ENCODE results near the gene HOTAIR. TPM values are rescaled to one million over a fixed set of nuclear protein-coding genes. Genes with fewer than 3 reads are reported as not detected.

HOTAIR gene
- polyA plus RNA-seq, 2 of the 4 experiments (the other 2 are of a cell fraction): 0.67 to 0.71 TPM

GRCh38 chr12:53951577-53952334, 23.0 kb downstream of the HOTAIR start:
- DNase-seq (ENCODE audit: low read depth in 1 of 2, low spot score in 1 of 2) (no peak), ATAC-seq (no peak), FAIRE-seq (no peak)
- no peak overlapping the region for H3K27ac ChIP-seq
- no peaks in the 10 kb centered on the region for H3K9me3 ChIP-seq
- H3K4me2 ChIP-seq: no peak overlapping the region
- CTCF ChIA-PET: interaction anchor here (1.0 to 2.8 kb wide), 7 partner anchors 10 to 208 kb away, joined by 3 to 11 read pairs (median 4); partner anchors contain the start of gene HOXC10
- no peak overlapping the region for H3K4me3 ChIP-seq
- WGBS (ENCODE audit: missing lambda C conversion rate): 91% methylated on average over 47 of the region's 47 CpGs
- H3K4me1 ChIP-seq: peaks cover 14% of the 10 kb centered on the region
- no peak for TF ChIP-seq FOXS1 (CRISPR knock-in tag; IDR thresholded peaks at IDR 0.05)
- TF ChIP-seq HOXB13 (CRISPR knock-in tag; IDR thresholded peaks at IDR 0.05; ENCODE audit: low read depth): no peak
- TF ChIP-seq NPAS2 (CRISPR knock-in tag; IDR thresholded peaks at IDR 0.05; ENCODE audit: borderline replicate concordance): no peak
- POLR2A ChIA-PET: no interaction called here

GRCh38 chr12:53950789-53951576, 23.8 kb downstream of the HOTAIR start:
- Histone ChIP-seq H3K4me2 (no peak overlapping the region), H3K4me1 (peaks cover 14% of the 10 kb centered on the region), H3K27ac (no peak overlapping the region), H3K4me3 (no peak overlapping the region), H3K9me3 (no peaks in the 10 kb centered on the region)
- FAIRE-seq: no peak
- no peak for ATAC-seq
- POLR2A ChIA-PET: no interaction called here
- TF ChIP-seq SREBF2 (IDR thresholded peaks at IDR 0.05) (no peak), BCL3 (IDR thresholded peaks at IDR 0.05) (no peak), NR3C1 (IDR thresholded peaks at IDR 0.05) (no peak), MAX (IDR thresholded peaks at IDR 0.05) (no peak), RFX5 (IDR thresholded peaks at IDR 0.05) (no peak), ELK1 (IDR thresholded peaks at IDR 0.05; ENCODE audit: low read depth, low read length) (no peak), RCOR1 (IDR thresholded peaks at IDR 0.05; ENCODE audit: low read depth, low read length) (no peak), SMC3 (IDR thresholded peaks at IDR 0.05) (no peak), HES2 (IDR thresholded peaks at IDR 0.05) (no peak), CEBPB (IDR thresholded peaks at IDR 0.05) (no peak), HOXB13 (CRISPR knock-in tag; IDR thresholded peaks at IDR 0.05; ENCODE audit: low read depth) (no peak), TP53 (CRISPR knock-in tag; IDR thresholded peaks at IDR 0.05) (no peak), JUNB (IDR thresholded peaks at IDR 0.05) (no peak), CBX2 (IDR thresholded peaks at IDR 0.05; ENCODE audit: borderline replicate concordance, low read depth) (no peak), E2F6 (IDR thresholded peaks at IDR 0.05; ENCODE audit: borderline replicate concordance, low read depth) (no peak)
- CTCF ChIA-PET: interaction anchor here (0.6 to 2.8 kb wide), 4 partner anchors 17 to 195 kb away, joined by 3 to 11 read pairs (median 3); no protein-coding TSS in a partner anchor
- WGBS (ENCODE audit: missing lambda C conversion rate): 90% methylated on average over 34 of the region's 34 CpGs
- DNase-seq (ENCODE audit: low read depth in 1 of 2, low spot score in 1 of 2): no peak

GRCh38 chr12:53950437-53950773, 24.3 kb downstream of the HOTAIR start:
- ChIA-PET CTCF (interaction anchor here (0.6 to 1.3 kb wide), 3 partner anchors 16 to 128 kb away, joined by 3 read pairs; no protein-coding TSS in a partner anchor), POLR2A (no interaction called here)
- H3K4me2 ChIP-seq: no peak overlapping the region
- H3K4me3 ChIP-seq: no peak overlapping the region
- DNase-seq (ENCODE audit: low read depth in 1 of 2, low spot score in 1 of 2): peak in 1 of 2 experiments; percentile 36
- H3K27ac ChIP-seq: no peak overlapping the region; a peak in 1 of 6 replicates
- peaks cover 14% of the 10 kb centered on the region for H3K4me1 ChIP-seq
- H3K9me3 ChIP-seq: no peaks in the 10 kb centered on the region
- ATAC-seq: peak in 1 of 2 experiments; percentile 31; a peak in 3 of 6 replicates
- WGBS (ENCODE audit: missing lambda C conversion rate): 61% methylated on average over 10 of the region's 10 CpGs
- peak; percentile 18 to 47; a peak in 2 of 5 replicates for TF ChIP-seq RAD21 (conservative IDR thresholded peaks at IDR 0.05 in 1 of 2, IDR thresholded peaks at IDR 0.05 in 1 of 2)
- no peak for TF ChIP-seq EHF (CRISPR knock-in tag; IDR thresholded peaks at IDR 0.05)
- no peak for FAIRE-seq

All from A549 (cell line).